Measurements from ENCODE around the gene YBX2. TPM values are rescaled to one million over a fixed set of nuclear protein-coding genes. Genes with fewer than 3 reads are reported as not detected.

YBX2 gene
- total RNA-seq, 2 experiments from 2014 or later, result 0.37 to 0.66 TPM

DNA sequence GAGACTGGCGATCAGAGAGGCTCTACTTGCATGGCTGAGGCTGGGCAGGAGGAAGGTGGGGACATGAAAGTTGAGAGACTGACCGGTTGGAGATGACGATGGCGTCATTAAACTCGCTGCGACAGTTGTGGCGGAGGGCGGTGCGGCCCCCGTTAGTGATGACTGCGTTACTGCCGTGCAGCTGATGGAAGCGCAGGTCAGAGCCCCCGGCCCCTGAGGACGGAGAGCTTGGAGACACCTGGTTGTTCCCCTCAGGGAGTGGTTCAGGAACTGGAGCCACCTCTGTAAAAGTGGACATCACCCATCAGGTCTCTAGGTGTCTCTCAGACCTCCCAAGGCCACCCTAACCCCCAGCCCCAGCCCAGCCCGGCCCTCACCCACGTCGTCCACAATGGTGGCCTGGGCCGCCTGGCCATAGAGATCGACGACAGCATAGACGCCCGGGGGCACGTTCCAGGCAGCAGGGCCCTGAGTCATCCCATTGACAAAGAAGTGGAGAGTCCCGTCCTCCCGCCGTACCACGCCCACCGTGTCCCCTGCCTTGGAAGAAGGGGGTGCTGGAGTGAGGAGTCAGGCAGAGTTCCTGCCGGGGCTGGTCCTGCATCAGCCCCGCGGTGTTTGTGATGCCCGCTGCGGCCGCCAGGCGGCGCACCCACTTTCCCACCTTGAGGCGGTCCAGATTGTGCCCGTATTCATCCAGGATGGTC, 29.4 kb upstream of the YBX2 start:
- DNase-seq (peak; percentile 71), ATAC-seq (peak; percentile 48)
- peak overlapping the region; percentile 49 for H3K27ac Mint-ChIP-seq
- CTCF ChIA-PET, result interaction anchor here (0.8 to 2.1 kb wide), 7 partner anchors 9 to 238 kb away, joined by 3 to 15 read pairs (median 4); partner anchors contain the start of genes ACAP1 and GPS2
- peaks cover 40% of the 10 kb centered on the region for H3K36me3 Mint-ChIP-seq (ENCODE audit: low read depth)
- no peaks in the 10 kb centered on the region for H3K27me3 Mint-ChIP-seq (ENCODE audit: low read depth)
- peaks cover 29% of the 10 kb centered on the region for H3K4me1 Mint-ChIP-seq (ENCODE audit: low read depth)
- H3K4me3 Mint-ChIP-seq, result no peak overlapping the region
- H3K9me3 Mint-ChIP-seq (ENCODE audit: insufficient read depth), result no peaks in the 10 kb centered on the region
- POLR2A ChIA-PET, result interaction anchor here (0.7 to 1.0 kb wide), 2 partner anchors 13 kb away, joined by 4 to 6 read pairs; partner anchors contain the start of gene ACAP1

- no peak overlapping the region for H3K4me3 Mint-ChIP-seq
- H3K27ac Mint-ChIP-seq, result no peak overlapping the region
- ATAC-seq (no peak), DNase-seq (no peak)
- H3K27me3 Mint-ChIP-seq (ENCODE audit: low read depth), result no peaks in the 10 kb centered on the region
- H3K4me1 Mint-ChIP-seq (ENCODE audit: low read depth), result peaks cover 19% of the 10 kb centered on the region
- H3K36me3 Mint-ChIP-seq (ENCODE audit: low read depth), result peaks cover 46% of the 10 kb centered on the region
- POLR2A ChIA-PET, result interaction anchor here (0.6 kb wide), 1 partner anchor 14 kb away, joined by 3 read pairs; the partner anchor contains the start of gene ACAP1
- CTCF ChIA-PET, result interaction anchor here (1.3 to 1.9 kb wide), 3 partner anchors 9 to 14 kb away, joined by 3 to 13 read pairs (median 6); partner anchors contain the start of gene ACAP1
- no peaks in the 10 kb centered on the region for H3K9me3 Mint-ChIP-seq (ENCODE audit: insufficient read depth)
These were observed 28.2 kb upstream of the YBX2 start for GRCh38 chr17:7322520-7323194.

GRCh38 chr17:7321466-7321865, 27.0 kb upstream of the YBX2 start:
- no peaks in the 10 kb centered on the region for H3K27me3 Mint-ChIP-seq (ENCODE audit: low read depth)
- H3K4me1 Mint-ChIP-seq (ENCODE audit: low read depth), result peaks cover 16% of the 10 kb centered on the region
- DNase-seq (no peak), ATAC-seq (no peak)
- ChIA-PET CTCF (interaction anchor here (1.3 to 2.2 kb wide), 3 partner anchors 8 to 15 kb away, joined by 3 to 7 read pairs (median 6); partner anchors contain the start of genes ACAP1 and NEURL4), POLR2A (interaction anchor here (0.7 kb wide), 1 partner anchor 10 kb away, joined by 3 read pairs; no protein-coding TSS in a partner anchor)
- peaks cover 50% of the 10 kb centered on the region for H3K36me3 Mint-ChIP-seq (ENCODE audit: low read depth)
- no peak overlapping the region for H3K4me3 Mint-ChIP-seq
- H3K27ac Mint-ChIP-seq, result no peak overlapping the region
- H3K9me3 Mint-ChIP-seq (ENCODE audit: insufficient read depth), result no peaks in the 10 kb centered on the region

DNA sequence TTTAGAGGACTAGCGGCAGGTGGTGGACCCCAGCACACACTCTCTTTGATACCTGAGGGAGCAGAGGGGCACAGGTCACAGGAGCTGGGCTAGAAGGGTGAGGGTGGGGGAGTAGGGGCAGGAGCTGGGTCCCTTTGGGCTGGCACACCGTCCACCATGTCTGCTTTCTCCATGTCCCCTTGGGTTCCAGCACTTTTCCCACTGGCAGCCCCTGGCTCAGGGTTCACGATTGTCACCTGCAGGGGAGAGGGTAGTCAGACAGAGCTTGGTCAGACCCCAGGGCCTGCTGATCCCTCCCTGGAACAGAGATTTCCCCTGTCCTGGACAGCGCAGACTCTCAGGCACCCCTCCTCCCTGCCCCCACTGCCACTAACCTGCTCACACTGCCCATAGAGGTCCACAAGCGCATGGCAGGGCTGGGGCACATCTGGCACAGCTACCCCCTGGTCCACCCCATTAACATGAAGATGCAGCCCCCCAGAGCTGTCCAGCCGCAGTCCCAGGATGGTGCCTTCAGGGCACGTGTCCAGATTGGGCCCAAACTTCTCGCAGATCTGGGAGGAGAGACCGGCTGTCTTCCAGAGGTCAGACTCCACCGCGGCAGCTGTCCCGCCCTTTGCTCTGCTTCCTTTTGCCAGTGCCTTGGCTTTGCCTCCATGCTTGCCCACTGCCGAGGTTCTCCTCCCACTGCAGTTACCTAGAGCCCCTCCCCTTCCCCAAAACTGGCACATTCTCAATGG, 23.9 kb upstream of the YBX2 start:
- ChIA-PET CTCF (interaction anchor here (1.5 kb wide), 1 partner anchor 11 kb away, joined by 5 read pairs; no protein-coding TSS in a partner anchor), POLR2A (interaction anchor here (1.0 to 1.2 kb wide), 2 partner anchors 9 to 12 kb away, joined by 3 to 4 read pairs; no protein-coding TSS in a partner anchor)
- Mint-ChIP-seq H3K27ac (no peak overlapping the region), H3K27me3 (ENCODE audit: low read depth) (no peaks in the 10 kb centered on the region), H3K9me3 (ENCODE audit: insufficient read depth) (no peaks in the 10 kb centered on the region), H3K36me3 (ENCODE audit: low read depth) (peaks cover 52% of the 10 kb centered on the region), H3K4me3 (no peak overlapping the region), H3K4me1 (ENCODE audit: low read depth) (peaks cover 31% of the 10 kb centered on the region)
- DNase-seq, result no peak
- no peak for ATAC-seq

DNA sequence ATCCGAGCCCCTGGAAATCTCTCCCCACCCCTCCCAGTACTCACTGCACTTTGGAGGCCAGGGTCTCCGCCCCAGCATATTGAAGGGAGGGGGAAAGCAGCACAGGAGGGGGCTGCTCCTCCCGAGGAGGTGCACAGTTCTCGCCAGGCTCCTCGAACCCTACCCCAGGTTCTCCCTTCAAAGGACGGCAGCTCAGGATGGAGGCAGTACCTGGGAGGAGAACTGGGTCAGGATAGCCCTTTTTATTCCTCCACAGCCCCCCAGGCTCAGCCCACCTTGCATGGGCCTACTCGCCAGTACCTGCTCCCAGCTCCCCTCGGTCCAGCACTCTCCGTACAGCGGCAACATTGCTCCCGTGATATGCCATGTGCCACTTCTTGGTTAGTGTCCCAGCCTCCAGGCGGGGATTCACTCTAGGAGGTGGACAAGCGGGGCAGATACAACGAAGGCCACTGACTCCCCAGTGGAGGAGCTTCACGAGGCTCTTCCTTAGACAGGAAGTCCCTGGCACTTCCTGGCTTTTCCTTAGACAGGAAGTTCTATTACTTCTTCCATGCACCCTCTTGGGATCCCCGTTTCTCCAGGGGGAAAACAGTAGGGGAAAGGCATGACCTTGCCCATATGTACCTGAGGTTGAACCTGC, 22.8 kb upstream of the YBX2 start:
- ChIA-PET CTCF (interaction anchor here (1.5 kb wide), 1 partner anchor 12 kb away, joined by 5 read pairs; no protein-coding TSS in a partner anchor), POLR2A (interaction anchor here (1.0 to 1.2 kb wide), 2 partner anchors 10 to 13 kb away, joined by 3 to 4 read pairs; no protein-coding TSS in a partner anchor)
- no peaks in the 10 kb centered on the region for H3K27me3 Mint-ChIP-seq (ENCODE audit: low read depth)
- peak overlapping the region; percentile 40 for H3K27ac Mint-ChIP-seq
- DNase-seq (no peak), ATAC-seq (no peak)
- no peaks in the 10 kb centered on the region for H3K9me3 Mint-ChIP-seq (ENCODE audit: insufficient read depth)
- H3K4me3 Mint-ChIP-seq, result peak overlapping the region; percentile 40
- peaks cover 41% of the 10 kb centered on the region for H3K4me1 Mint-ChIP-seq (ENCODE audit: low read depth)
- H3K36me3 Mint-ChIP-seq (ENCODE audit: low read depth), result peaks cover 54% of the 10 kb centered on the region

- Mint-ChIP-seq H3K4me1 (ENCODE audit: low read depth) (peaks cover 54% of the 10 kb centered on the region), H3K36me3 (ENCODE audit: low read depth) (peaks cover 56% of the 10 kb centered on the region), H3K27ac (peak overlapping the region; percentile 97), H3K4me3 (peak overlapping the region; percentile 91), H3K9me3 (ENCODE audit: insufficient read depth) (no peaks in the 10 kb centered on the region), H3K27me3 (ENCODE audit: low read depth) (no peaks in the 10 kb centered on the region)
- ChIA-PET CTCF (interaction anchor here (0.7 to 1.9 kb wide), 3 partner anchors 9 to 30 kb away, joined by 3 to 6 read pairs (median 3); partner anchors contain the start of gene ACAP1), POLR2A (interaction anchor here (1.2 to 3.7 kb wide), 5 partner anchors 11 to 74 kb away, joined by 3 to 24 read pairs (median 9); partner anchors contain the start of genes ACAP1, GABARAP and NEURL4)
- no peak for ATAC-seq
- DNase-seq, result no peak
These were observed 21.3 kb upstream of the YBX2 start for GRCh38 chr17:7315570-7316235.

DNA sequence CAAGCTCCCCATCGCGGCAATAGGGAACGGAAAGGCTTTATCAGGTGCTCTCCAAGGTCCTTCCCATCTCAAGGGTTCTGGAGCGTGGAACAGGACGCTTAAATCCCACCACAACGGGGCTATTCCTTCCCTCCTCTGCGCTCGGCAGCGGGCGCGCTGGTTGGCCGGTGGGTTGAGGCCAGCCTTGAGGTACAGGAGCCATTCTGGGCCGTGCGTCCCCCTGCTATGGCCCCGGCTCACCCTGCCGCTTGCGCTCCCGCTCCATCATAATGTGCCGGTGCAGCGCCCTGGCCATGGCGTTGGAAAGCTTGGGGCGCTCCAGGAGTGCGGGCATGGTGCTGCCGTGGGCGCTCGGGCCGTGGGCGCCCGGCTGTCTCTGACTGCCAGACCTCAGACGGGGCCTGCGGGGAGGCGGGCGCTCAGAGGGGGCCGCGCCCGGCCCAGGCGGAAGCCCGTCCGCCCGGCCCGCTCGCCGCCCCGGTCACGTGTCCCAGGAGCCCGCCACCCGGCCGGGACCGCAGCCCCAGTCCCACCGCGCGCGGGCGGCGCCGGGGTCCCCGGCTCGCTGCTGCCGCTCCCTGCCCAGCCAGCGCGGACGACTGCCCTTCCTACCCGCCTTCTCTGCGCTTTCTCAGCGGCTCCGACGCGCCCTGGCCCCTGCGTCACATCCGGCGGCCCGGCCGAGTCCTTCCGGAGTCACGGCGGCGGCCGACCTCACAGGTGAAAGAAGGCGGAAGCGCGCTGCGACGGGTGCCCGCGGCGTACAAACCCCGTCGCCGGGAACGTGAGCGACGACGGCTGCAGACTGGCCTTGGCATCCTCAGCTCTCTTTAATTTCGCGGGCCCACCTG, 20.5 kb upstream of the YBX2 start, which contains the start of gene GPS2:
TSS of gene GPS2 (minus strand) at position 642 of the 851 bp plus-strand sequence. CDS start at position 334, 308 bp downstream.
- Mint-ChIP-seq H3K9me3 (ENCODE audit: insufficient read depth) (no peaks in the 10 kb centered on the region), H3K4me3 (peak within 1 kb of the TSS; percentile 91), H3K27me3 (ENCODE audit: low read depth) (no peaks in the 10 kb centered on the region), H3K36me3 (ENCODE audit: low read depth) (peaks cover 63% of the 10 kb centered on the region), H3K27ac (peak within 1 kb of the TSS; percentile 97), H3K4me1 (ENCODE audit: low read depth) (peaks cover 61% of the 10 kb centered on the region)
- CTCF ChIA-PET, result interaction anchor here (0.7 to 1.9 kb wide), 4 partner anchors 10 to 31 kb away, joined by 3 to 6 read pairs (median 4); partner anchors contain the start of genes ACAP1 and NEURL4
- DNase-seq, result peak; percentile 96
- ATAC-seq, result peak; percentile 86
- POLR2A ChIA-PET, result interaction anchor here (0.6 to 3.7 kb wide), 6 partner anchors 12 to 256 kb away, joined by 3 to 24 read pairs (median 6); partner anchors contain the start of genes ACAP1, GABARAP and NEURL4

DNA sequence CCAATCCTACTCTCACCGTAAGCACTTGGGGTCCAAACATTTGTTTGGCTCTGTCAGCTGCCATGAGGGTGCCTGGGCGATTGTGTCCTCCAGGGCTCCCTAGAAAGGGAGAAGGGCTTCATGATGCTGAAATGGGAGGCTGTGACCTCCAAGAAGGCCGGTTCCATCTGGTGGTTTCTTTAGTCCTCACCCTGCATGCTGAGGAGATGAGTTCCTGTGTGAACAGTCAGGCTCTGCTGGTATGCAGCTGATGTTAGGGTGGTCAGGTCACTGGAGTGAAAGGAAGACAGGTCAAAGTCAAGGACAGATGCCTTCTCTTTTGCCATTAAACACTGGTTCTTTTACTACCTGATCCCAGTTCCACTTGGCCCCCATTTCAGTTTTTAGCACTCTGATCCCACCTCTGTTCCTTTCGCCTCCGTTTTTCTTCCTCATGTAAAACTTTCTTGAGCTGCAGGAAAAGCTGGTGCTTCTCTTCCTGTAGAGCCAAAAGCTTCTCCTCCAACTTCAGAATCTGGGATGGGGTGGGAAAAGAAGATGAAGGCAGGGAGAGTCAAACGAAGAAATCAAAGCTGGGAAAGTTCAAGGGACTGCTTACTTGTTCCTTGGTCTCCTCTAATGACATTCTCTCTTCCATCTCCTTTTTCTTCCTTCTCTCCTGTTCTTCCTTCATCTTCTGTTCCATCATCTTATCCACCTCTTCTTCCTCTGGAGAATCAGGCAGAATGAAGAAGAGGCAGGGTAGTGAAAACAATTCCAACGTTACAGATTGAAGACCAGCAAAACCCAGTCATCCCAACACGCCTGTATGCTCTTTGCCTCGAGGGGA, 19.7 kb upstream of the YBX2 start:
- Mint-ChIP-seq H3K27me3 (ENCODE audit: low read depth) (no peaks in the 10 kb centered on the region), H3K36me3 (ENCODE audit: low read depth) (peaks cover 72% of the 10 kb centered on the region), H3K4me1 (ENCODE audit: low read depth) (peaks cover 70% of the 10 kb centered on the region), H3K27ac (peak overlapping the region; percentile 90), H3K4me3 (peak overlapping the region; percentile 82), H3K9me3 (ENCODE audit: insufficient read depth) (no peaks in the 10 kb centered on the region)
- ATAC-seq (no peak), DNase-seq (no peak)
- ChIA-PET CTCF (interaction anchor here (1.0 to 1.9 kb wide), 3 partner anchors 8 to 23 kb away, joined by 3 to 6 read pairs (median 4); partner anchors contain the start of genes ACAP1 and NEURL4), POLR2A (interaction anchor here (0.5 to 3.7 kb wide), 10 partner anchors 13 to 312 kb away, joined by 3 to 24 read pairs (median 4); partner anchors contain the start of genes ACAP1, NEURL4 and SLC16A13)
